IMR-90 (cell line): ENCODE measurements around the gene GAL3ST2. TPM values are rescaled to one million over a fixed set of nuclear protein-coding genes. Genes with fewer than 3 reads are reported as not detected.

Experiments used
- ATAC-seq: fragments of 200-7000 bp; cut with Tn5 transposase; 2 replicates; pipeline ENCODE4 v1.9.1; 2020; ENCODE audit warnings: low read depth, mild to moderate bottlenecking, moderate library complexity
- BruUV-seq: library from RNA; stranded (reverse); fragments of 400-500 nt; replicated peaks from 2 replicates; lab custom pipeline; 2021; lab: Mats Ljungman, UMichigan
- CTCF ChIA-PET: fragments of 300-600 bp; formaldehyde crosslinking; extraction: SDS; loops from one replicate; lab custom pipeline; 2021; ENCODE audit warnings: antibody characterized with exemption; lab: Yijun Ruan, JAX
- POLR2A ChIA-PET: fragments of 300-600 bp; sonication (Branson Sonifier 250); formaldehyde crosslinking; loops from one replicate; lab custom pipeline; 2022; ENCODE audit warnings: antibody characterized with exemption; ENCODE audit not compliant: unreplicated experiment; lab: Charles Lee
- DNase-seq: peaks from one replicate; pipeline ENCODE4 v3.0.0; 2013
- H2AFZ ChIP-seq: replicated peaks from 2 replicates; pipeline ENCODE3; 2013; ENCODE audit warnings: low read length, mild to moderate bottlenecking; ENCODE audit not compliant: poor library complexity
- H2AK5ac ChIP-seq: 2 replicates; pipeline ENCODE4 v1.6.1; 2013; ENCODE audit warnings: low read depth, low read length, inconsistent platforms
- H2AK9ac ChIP-seq: replicated peaks from 2 replicates; pipeline ENCODE3; 2013; ENCODE audit warnings: mild to moderate bottlenecking, low read depth, low read length, moderate library complexity; ENCODE audit not compliant: poor library complexity
- H2BK120ac ChIP-seq: 2 replicates; pipeline ENCODE4 v1.6.1; 2013; ENCODE audit warnings: low read depth, low read length, inconsistent platforms
- H2BK15ac ChIP-seq: 3 replicates; pipeline ENCODE4 v1.6.1; 2013; ENCODE audit warnings: low read depth, low read length, inconsistent platforms
- H2BK20ac ChIP-seq: 2 replicates; pipeline ENCODE4 v1.6.1; 2013; ENCODE audit warnings: low read depth, mild to moderate bottlenecking, inconsistent platforms, low read length, moderate library complexity
- H2BK5ac ChIP-seq: 2 replicates; pipeline ENCODE4 v1.6.1; 2013; ENCODE audit warnings: mild to moderate bottlenecking, low read depth, low read length, inconsistent platforms; ENCODE audit not compliant: poor library complexity, severe bottlenecking
- H3K14ac ChIP-seq: replicated peaks from 2 replicates; pipeline ENCODE4 v1.6.1; 2013; ENCODE audit warnings: low read depth, low read length, inconsistent platforms
- H3K18ac ChIP-seq: 2 replicates; pipeline ENCODE4 v1.6.1; 2013; ENCODE audit warnings: low read depth, low read length, control low read depth
- H3K23ac ChIP-seq: 2 replicates; pipeline ENCODE4 v1.6.1; 2013; ENCODE audit warnings: low read depth, low read length, inconsistent platforms
- H3K27ac ChIP-seq: 2 replicates; pipeline ENCODE4 v1.5.1; 2013; ENCODE audit warnings: mild to moderate bottlenecking, control low read depth, low read length; ENCODE audit not compliant: insufficient read depth
- H3K27me3 ChIP-seq: 2 replicates; pipeline ENCODE4 v1.6.1; 2013; ENCODE audit warnings: low read length; ENCODE audit not compliant: control insufficient read depth, insufficient read depth
- H3K36me3 ChIP-seq: 2 replicates; pipeline ENCODE4 v1.6.1; 2013; ENCODE audit warnings: low read length, mixed read lengths; ENCODE audit not compliant: control insufficient read depth, insufficient read depth
- H3K4ac ChIP-seq: 2 replicates; pipeline ENCODE4 v1.6.1; 2013; ENCODE audit warnings: low read depth, low read length, inconsistent platforms
- H3K4me1 ChIP-seq: 2 replicates; pipeline ENCODE4 v1.6.1; 2013; ENCODE audit warnings: low read length, mixed read lengths; ENCODE audit not compliant: control insufficient read depth, insufficient read depth
- H3K4me2 ChIP-seq: 2 replicates; pipeline ENCODE4 v1.6.1; 2013; ENCODE audit warnings: low read depth, mild to moderate bottlenecking, control low read depth, low read length, moderate library complexity
- H3K4me3 ChIP-seq: 2 replicates; pipeline ENCODE4 v1.5.1; 2013; ENCODE audit warnings: low read depth, mild to moderate bottlenecking, control low read depth, low read length, moderate library complexity; ENCODE audit not compliant: insufficient read depth
- H3K56ac ChIP-seq: 2 replicates; pipeline ENCODE4 v1.6.1; 2013; ENCODE audit warnings: low read length, inconsistent platforms; ENCODE audit not compliant: insufficient read depth; ENCODE audit errors: extremely low read depth
- H3K79me1 ChIP-seq, 2 experiments: 2 replicates each; pipeline ENCODE4 v1.6.1; 2013; ENCODE audit warnings: low read length in 2 of 2, inconsistent platforms in 1 of 2, low read depth in 1 of 2
- H3K9ac ChIP-seq: 2 replicates; pipeline ENCODE4 v1.6.1; 2013; ENCODE audit warnings: low read depth, low read length, control low read depth
- H3K9me1 ChIP-seq: 2 replicates; pipeline ENCODE4 v1.6.1; 2013; ENCODE audit warnings: low read length, inconsistent platforms; ENCODE audit not compliant: insufficient read depth
- H3K9me3 ChIP-seq: 2 replicates; pipeline ENCODE4 v1.6.1; 2013; ENCODE audit warnings: low read length; ENCODE audit not compliant: control insufficient read depth, insufficient read depth
- H4K20me1 ChIP-seq: 2 replicates; pipeline ENCODE4 v1.6.1; 2013; ENCODE audit warnings: low read length, inconsistent platforms; ENCODE audit not compliant: insufficient read depth
- H4K5ac ChIP-seq: 2 replicates; pipeline ENCODE4 v1.6.1; 2013; ENCODE audit warnings: mild to moderate bottlenecking, low read depth, low read length, control low read depth
- H4K8ac ChIP-seq, 2 experiments: 2 replicates each; pipeline ENCODE4 v1.6.1; 2013; ENCODE audit warnings: low read depth in 2 of 2, low read length in 2 of 2, control low read depth in 1 of 2, inconsistent platforms in 1 of 2
- H4K91ac ChIP-seq: 2 replicates; pipeline ENCODE4 v1.6.1; 2013; ENCODE audit warnings: low read depth, low read length, inconsistent platforms; ENCODE audit not compliant: insufficient read depth
- BHLHE40 ChIP-seq: fragments of 150-350 bp; IDR thresholded peaks from 2 replicates; pipeline ENCODE4 v1.6.1; 2016; ENCODE audit warnings: mild to moderate bottlenecking, low read depth, low read length
- CEBPB ChIP-seq: IDR thresholded peaks from 2 replicates; pipeline ENCODE4 v1.6.1; 2012; ENCODE audit warnings: low read depth, low read length, improper control_type of control experiment
- CHD1 ChIP-seq: IDR thresholded peaks from 2 replicates; pipeline ENCODE4 v1.6.1; 2012; ENCODE audit warnings: low read depth, low read length, improper control_type of control experiment
- ELK1 ChIP-seq: fragments of 150-350 bp; IDR thresholded peaks from 2 replicates; pipeline ENCODE4 v1.6.1; 2016; ENCODE audit warnings: low read depth, mild to moderate bottlenecking, low read length, moderate library complexity, borderline replicate concordance
- FOS ChIP-seq: fragments of 150-350 bp; IDR thresholded peaks from 2 replicates; pipeline ENCODE4 v1.6.1; 2016; ENCODE audit warnings: low read depth, low read length
- MAFK ChIP-seq: IDR thresholded peaks from 2 replicates; pipeline ENCODE4 v1.6.1; 2012; ENCODE audit warnings: low read depth, low read length, improper control_type of control experiment
- MXI1 ChIP-seq: IDR thresholded peaks from 2 replicates; pipeline ENCODE4 v1.6.1; 2012; ENCODE audit warnings: low read depth, mild to moderate bottlenecking, low read length, moderate library complexity, borderline replicate concordance
- NFE2L2 ChIP-seq: fragments of 150-350 bp; IDR thresholded peaks from 2 replicates; pipeline ENCODE4 v1.6.1; 2016; ENCODE audit warnings: low read depth, mild to moderate bottlenecking, low read length
- POLR2A ChIP-seq: IDR thresholded peaks from 2 replicates; pipeline ENCODE4 v1.6.1; 2012; ENCODE audit warnings: mild to moderate bottlenecking, low read depth, low read length
- RFX5 ChIP-seq: IDR thresholded peaks from 2 replicates; pipeline ENCODE4 v1.8.0; 2012; ENCODE audit warnings: low read depth, mild to moderate bottlenecking, low read length, moderate library complexity
- SMC3 ChIP-seq: fragments of 150-350 bp; IDR thresholded peaks from 2 replicates; pipeline ENCODE4 v1.6.1; 2016; ENCODE audit warnings: low read depth, mild to moderate bottlenecking, antibody characterized with exemption, low read length, moderate library complexity
- WGBS, 2 experiments: methylation state at CpG; one replicate each; pipeline versions ENCODE4 v1.1.5 to v1.1.7; 2013; ENCODE audit warnings: missing lambda C conversion rate in 2 of 2; ENCODE audit not compliant: insufficient read length in 1 of 2; ENCODE audit errors: extremely low coverage in 2 of 2; 5-methylcytosine and 5-hydroxymethylcytosine counted together
- dilution Hi-C: fragments of 300-500 bp; cut with HindIII; formaldehyde crosslinking; loops from one replicate; pipeline ENCODE4 v1.14.3; 2018; ENCODE audit warnings: low sequenced_read_pairs; ENCODE audit not compliant: unreplicated experiment
- in situ Hi-C: fragments of 300-500 bp; cut with MboI; formaldehyde crosslinking; loops from 3 replicates; pipeline ENCODE4 v1.14.3; 2019; ENCODE audit warnings: low sequenced_read_pairs, inconsistent platforms, mixed read lengths
- intact Hi-C: fragments of 100-400 bp; cut with micrococcal nuclease; formaldehyde crosslinking; loops from 2 replicates; pipeline ENCODE4 v1.10.0; 2022
- polyA plus RNA-seq, 3 experiments: library from polyadenylated mRNA; depleted of rRNA; stranded (reverse); fragments of >200 nt; gene quantifications; 2 replicates each; pipeline ENCODE4 v1.2.3, GENCODE V29; 2012; ENCODE audit warnings: low replicate concordance in 1 of 3
- total RNA-seq: library from RNA; depleted of rRNA; stranded (reverse); fragments of >200 nt; gene quantifications from 2 replicates; pipeline ENCODE4 v1.2.3, GENCODE V29; 2012
- TF ChIP-seq, protein P1 (sequence below): conservative IDR thresholded peaks from 2 replicates; pipeline ENCODE4 v1.5.1; 2012; ENCODE audit warnings: mild to moderate bottlenecking, low read depth, low read length, improper control_type of control experiment
- TF ChIP-seq, protein P2 (sequence below): fragments of 150-350 bp; IDR thresholded peaks from 2 replicates; pipeline ENCODE4 v1.6.1; 2017; ENCODE audit warnings: mild to moderate bottlenecking, antibody characterized with exemption, low read length, low read depth

GAL3ST2 gene
- total and polyA plus RNA-seq, 2 of the 4 experiments (the other 2 are of a cell fraction) = 0.07 TPM; not detected in 1

GRCh38 chr2:241755166-241755565 is 21.5 kb upstream of the GAL3ST2 start:
- H3K27ac ChIP-seq = no peak overlapping the region
- no peak overlapping the region for H2AK5ac ChIP-seq
- no peak overlapping the region for H4K5ac ChIP-seq
- no peak overlapping the region for H2BK120ac ChIP-seq
- no peak overlapping the region for H3K18ac ChIP-seq
- H2BK20ac ChIP-seq = no peak overlapping the region
- no peak overlapping the region for H2BK15ac ChIP-seq
- H4K8ac ChIP-seq = no peak overlapping the region
- H3K9me3 ChIP-seq = no peaks in the 10 kb centered on the region
- peaks cover 0 to 5% of the 10 kb centered on the region in 2 experiments; a peak in 1 of 4 replicates for H3K79me1 ChIP-seq
- peaks cover 36% of the 10 kb centered on the region for H3K36me3 ChIP-seq
- CTCF ChIA-PET = no interaction called here
- no peak overlapping the region for H3K14ac ChIP-seq
- no peak overlapping the region for H3K23ac ChIP-seq
- H2AFZ ChIP-seq = no peak overlapping the region
- no peak overlapping the region for H3K9ac ChIP-seq
- ATAC-seq (no peak), DNase-seq (no peak)
- H3K4me3 ChIP-seq = no peak overlapping the region
- H2BK5ac ChIP-seq = no peak overlapping the region
- dilution Hi-C loops (no loop called here), intact Hi-C loops (no loop called here), in situ Hi-C loops (no loop called here)
- H4K20me1 ChIP-seq = peaks cover 3% of the 10 kb centered on the region
- no peak overlapping the region for H2AK9ac ChIP-seq
- POLR2A ChIA-PET = no interaction called here
- no peaks in the 10 kb centered on the region for H3K27me3 ChIP-seq
- no peak for TF ChIP-seq CEBPB
- TF ChIP-seq, protein P1, sequence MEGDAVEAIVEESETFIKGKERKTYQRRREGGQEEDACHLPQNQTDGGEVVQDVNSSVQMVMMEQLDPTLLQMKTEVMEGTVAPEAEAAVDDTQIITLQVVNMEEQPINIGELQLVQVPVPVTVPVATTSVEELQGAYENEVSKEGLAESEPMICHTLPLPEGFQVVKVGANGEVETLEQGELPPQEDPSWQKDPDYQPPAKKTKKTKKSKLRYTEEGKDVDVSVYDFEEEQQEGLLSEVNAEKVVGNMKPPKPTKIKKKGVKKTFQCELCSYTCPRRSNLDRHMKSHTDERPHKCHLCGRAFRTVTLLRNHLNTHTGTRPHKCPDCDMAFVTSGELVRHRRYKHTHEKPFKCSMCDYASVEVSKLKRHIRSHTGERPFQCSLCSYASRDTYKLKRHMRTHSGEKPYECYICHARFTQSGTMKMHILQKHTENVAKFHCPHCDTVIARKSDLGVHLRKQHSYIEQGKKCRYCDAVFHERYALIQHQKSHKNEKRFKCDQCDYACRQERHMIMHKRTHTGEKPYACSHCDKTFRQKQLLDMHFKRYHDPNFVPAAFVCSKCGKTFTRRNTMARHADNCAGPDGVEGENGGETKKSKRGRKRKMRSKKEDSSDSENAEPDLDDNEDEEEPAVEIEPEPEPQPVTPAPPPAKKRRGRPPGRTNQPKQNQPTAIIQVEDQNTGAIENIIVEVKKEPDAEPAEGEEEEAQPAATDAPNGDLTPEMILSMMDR = no peak
- no peak for TF ChIP-seq MXI1
- TF ChIP-seq MAFK = no peak
- TF ChIP-seq, protein P2, sequence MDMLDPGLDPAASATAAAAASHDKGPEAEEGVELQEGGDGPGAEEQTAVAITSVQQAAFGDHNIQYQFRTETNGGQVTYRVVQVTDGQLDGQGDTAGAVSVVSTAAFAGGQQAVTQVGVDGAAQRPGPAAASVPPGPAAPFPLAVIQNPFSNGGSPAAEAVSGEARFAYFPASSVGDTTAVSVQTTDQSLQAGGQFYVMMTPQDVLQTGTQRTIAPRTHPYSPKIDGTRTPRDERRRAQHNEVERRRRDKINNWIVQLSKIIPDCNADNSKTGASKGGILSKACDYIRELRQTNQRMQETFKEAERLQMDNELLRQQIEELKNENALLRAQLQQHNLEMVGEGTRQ = no peak
- no peak for TF ChIP-seq SMC3
- no peak for TF ChIP-seq RFX5
- no peak for TF ChIP-seq BHLHE40
- no peak for TF ChIP-seq FOS
- TF ChIP-seq CHD1 = no peak
- no peak for TF ChIP-seq POLR2A
- TF ChIP-seq ELK1 = no peak
- no peak for TF ChIP-seq NFE2L2
- no peak overlapping the region for H3K56ac ChIP-seq
- no peak overlapping the region for H3K4ac ChIP-seq
- H3K4me1 ChIP-seq = no peaks in the 10 kb centered on the region
- H3K9me1 ChIP-seq = no peaks in the 10 kb centered on the region
- H3K4me2 ChIP-seq = no peak overlapping the region
- no TSS peak for BruUV-seq
- 86% methylated on average over 10 of the region's 18 CpGs; no CpG with 5 or more reads in 1 of the 2 experiments for WGBS, 2 experiments
- H4K91ac ChIP-seq = no peak overlapping the region
